Astrocyte of the cerebellum (primary cell): ENCODE measurements around the gene TPM2.

Experiments used
- DNase-seq: peaks from one replicate; pipeline ENCODE4 v3.0.0-alpha.2; 2011; ENCODE audit warnings: low read depth
- H3K4me3 ChIP-seq: 2 replicates; pipeline ENCODE4 v1.5.1; 2011; ENCODE audit warnings: mild to moderate bottlenecking, low read depth, low read length, moderate library complexity
- CTCF ChIP-seq: IDR thresholded peaks from 2 replicates; pipeline ENCODE4 v1.5.1; 2012; ENCODE audit warnings: low read length, low read depth, moderate library complexity, mild to moderate bottlenecking; ENCODE audit errors: missing control alignments
- in situ Hi-C: cut with HindIII; loops from 2 replicates; pipeline ENCODE4 v1.10.0; 2017; ENCODE audit warnings: low sequenced_read_pairs

TPM2 gene

GRCh38 chr9:35713578-35713977 lies 23.9 kb upstream of the TPM2 start:
- in situ Hi-C loops = loop anchor here (5.0 kb wide), 1 partner anchor 36 kb away; no protein-coding TSS in a partner anchor
- TF ChIP-seq CTCF = no peak
- no peak overlapping the region for H3K4me3 ChIP-seq
- DNase-seq = no peak

GRCh38 chr9:35712762-35713400 lies 23.2 kb upstream of the TPM2 start:
- H3K4me3 ChIP-seq = no peak overlapping the region
- DNase-seq = no peak
- TF ChIP-seq CTCF = no peak
- in situ Hi-C loops = loop anchor here (5.0 kb wide), 1 partner anchor 36 kb away; no protein-coding TSS in a partner anchor

GRCh38 chr9:35711501-35712428 lies 22.0 kb upstream of the TPM2 start:
- H3K4me3 ChIP-seq = no peak overlapping the region
- no peak for DNase-seq
- TF ChIP-seq CTCF = no peak
- in situ Hi-C loops = loop anchor here (5.0 kb wide), 1 partner anchor 34 kb away; no protein-coding TSS in a partner anchor

GRCh38 chr9:35710818-35711500 lies 21.2 kb upstream of the TPM2 start:
- in situ Hi-C loops = loop anchor here (5.0 kb wide), 1 partner anchor 34 kb away; no protein-coding TSS in a partner anchor
- DNase-seq = no peak
- H3K4me3 ChIP-seq = no peak overlapping the region
- no peak for TF ChIP-seq CTCF

GRCh38 chr9:35708146-35708545 lies 18.4 kb upstream of the TPM2 start:
- no peak for DNase-seq
- no peak overlapping the region for H3K4me3 ChIP-seq
- in situ Hi-C loops = no loop called here
- no peak for TF ChIP-seq CTCF

GRCh38 chr9:35706951-35707350 lies 17.2 kb upstream of the TPM2 start:
- H3K4me3 ChIP-seq = no peak overlapping the region
- TF ChIP-seq CTCF = no peak
- in situ Hi-C loops = no loop called here
- no peak for DNase-seq
